Endothelial cell of umbilical vein (primary cell): ENCODE measurements around the gene RNF113B. TPM values are rescaled to one million over a fixed set of nuclear protein-coding genes. Genes with fewer than 3 reads are reported as not detected.
A peak's percentile ranks its signal among the peaks of the same experiment; 100 is the strongest.

Experiments
- BruUV-seq: library from RNA; stranded (reverse); fragments of 400-500 nt; replicated peaks from 2 replicates; lab custom pipeline; 2021; lab: Mats Ljungman, UMichigan
- CTCF ChIA-PET: fragments of 300-600, 350-600 bp; sonication (Branson Sonifier 250); formaldehyde crosslinking; loops from one replicate; lab custom pipeline; 2021; ENCODE audit warnings: antibody characterized with exemption, inconsistent platforms; lab: Charles Lee
- POLR2A ChIA-PET: fragments of 300-600, 350-600 bp; sonication (Branson Sonifier 250); formaldehyde crosslinking; loops from one replicate; lab custom pipeline; 2021; ENCODE audit warnings: antibody characterized with exemption, inconsistent platforms; lab: Charles Lee
- DNase-seq: peaks from one replicate; pipeline ENCODE4 v3.0.0-alpha.2; 2011; ENCODE audit warnings: low read depth, low spot score
- FAIRE-seq: peaks from 2 replicates; lab custom pipeline; 2011; peaks lifted over from hg19 to GRCh38; lab: Jason Lieb, UNC
- H2AFZ ChIP-seq: 2 replicates; pipeline ENCODE4 v1.6.0; 2012; ENCODE audit warnings: low read depth, low read length, control low read depth, inconsistent platforms
- H3K27ac ChIP-seq: 2 replicates; pipeline ENCODE4 v1.5.1; 2011; ENCODE audit warnings: low read depth, mild to moderate bottlenecking, control low read depth, low read length, moderate library complexity; ENCODE audit not compliant: insufficient read depth
- H3K27me3 ChIP-seq, 2 experiments: 2 replicates each; pipeline versions ENCODE4 v1.6.0 to v1.6.1; 2011; ENCODE audit warnings: low read length in 2 of 2, mixed read lengths in 1 of 2; ENCODE audit not compliant: control insufficient read depth in 2 of 2, insufficient read depth in 2 of 2
- H3K36me3 ChIP-seq, 2 experiments: 2 replicates in 1 of 2; 3 replicates in 1 of 2; pipeline ENCODE4 v1.5.1; 2011; ENCODE audit warnings: low read length in 2 of 2, mild to moderate bottlenecking in 1 of 2, moderate library complexity in 1 of 2; ENCODE audit not compliant: control insufficient read depth in 2 of 2, insufficient read depth in 2 of 2; ENCODE audit errors: extremely low read depth in 1 of 2
- H3K4me1 ChIP-seq: 3 replicates; pipeline ENCODE4 v1.5.1; 2011; ENCODE audit warnings: mild to moderate bottlenecking, low read length; ENCODE audit not compliant: control insufficient read depth, insufficient read depth; ENCODE audit errors: extremely low read depth
- H3K4me2 ChIP-seq: 2 replicates; pipeline ENCODE4 v1.6.1; 2011; ENCODE audit warnings: low read length, control low read depth, mixed read lengths; ENCODE audit not compliant: insufficient read depth
- H3K4me3 ChIP-seq, 3 experiments: fragments of 200-600 bp in 1 of 3; sonication (generic), shearing (Covaris generic) in 1 of 3; replicated peaks in 1 of 3; 2 replicates each; pipeline ENCODE4 v1.5.1; 2011 to 2016; ENCODE audit warnings: control low read depth in 3 of 3, low read length in 3 of 3, mild to moderate bottlenecking in 2 of 3, inconsistent platforms in 1 of 3, low read depth in 1 of 3, moderate library complexity in 1 of 3; ENCODE audit not compliant: insufficient read depth in 1 of 3
- H3K79me2 ChIP-seq: 2 replicates; pipeline ENCODE4 v1.6.0; 2012; ENCODE audit warnings: low read length, inconsistent platforms; ENCODE audit not compliant: control insufficient read depth, insufficient read depth
- H3K9ac ChIP-seq: replicated peaks from 2 replicates; pipeline ENCODE3; 2011; ENCODE audit warnings: low read length, control low read depth; ENCODE audit not compliant: insufficient read depth; ENCODE audit errors: extremely low read depth
- H3K9me1 ChIP-seq: replicated peaks from 3 replicates; pipeline ENCODE4 v1.6.0; 2011; ENCODE audit warnings: mild to moderate bottlenecking, low read length; ENCODE audit not compliant: control insufficient read depth, insufficient read depth; ENCODE audit errors: extremely low read depth
- H3K9me3 ChIP-seq: replicated peaks from 2 replicates; pipeline ENCODE4 v1.5.1; 2012; ENCODE audit warnings: low read length, inconsistent platforms; ENCODE audit not compliant: control insufficient read depth, insufficient read depth
- H4K20me1 ChIP-seq: replicated peaks from 2 replicates; pipeline ENCODE3; 2011; ENCODE audit warnings: mild to moderate bottlenecking, low read length; ENCODE audit not compliant: control insufficient read depth, insufficient read depth; ENCODE audit errors: extremely low read depth
- CTCF ChIP-seq, 2 donors: IDR thresholded peaks; 1 replicate in 1 of 2; 2 replicates in 1 of 2; pipeline ENCODE4 v1.5.1; 2011; ENCODE audit warnings: low read length in 2 of 2, mild to moderate bottlenecking in 2 of 2, moderate library complexity in 2 of 2, control low read depth in 1 of 2, inconsistent platforms in 1 of 2, low read depth in 1 of 2; ENCODE audit not compliant: insufficient read depth in 1 of 2; ENCODE audit errors: extremely low read depth in 1 of 2
- EZH2 ChIP-seq: IDR thresholded peaks from 2 replicates; pipeline ENCODE4 v1.6.1; 2012; ENCODE audit warnings: borderline replicate concordance, low read depth, mild to moderate bottlenecking, moderate library complexity, low read length, inconsistent platforms; ENCODE audit not compliant: severe bottlenecking
- FOS ChIP-seq: IDR thresholded peaks from 2 replicates; pipeline ENCODE4 v1.6.1; 2011; ENCODE audit warnings: mild to moderate bottlenecking, low read length, moderate library complexity, borderline replicate concordance; ENCODE audit not compliant: insufficient read depth
- POLR2AphosphoS5 ChIP-seq: IDR thresholded peaks from 2 replicates; pipeline ENCODE4 v1.6.1; 2012; ENCODE audit warnings: low read depth, mild to moderate bottlenecking, control low read depth, low read length, moderate library complexity; ENCODE audit not compliant: insufficient read depth
- dilution Hi-C: fragments of 300-500 bp; cut with MboI; formaldehyde crosslinking; loops from one replicate; pipeline ENCODE4 v1.15.0; 2019; ENCODE audit warnings: low sequenced_read_pairs; ENCODE audit not compliant: extremely low pct_ligation_motif_present
- intact Hi-C: fragments of 100-400 bp; cut with micrococcal nuclease; formaldehyde crosslinking; loops from one replicate; pipeline ENCODE4 v1.10.0; 2022
- polyA plus RNA-seq, 4 experiments: library from polyadenylated mRNA; depleted of rRNA in 3 of 4; stranded (reverse) in 3 of 4; unstranded in 1 of 4; fragments of >200 nt; gene quantifications; 2 replicates each; pipeline versions ENCODE4 v1.2.1 to v1.2.3, GENCODE V29; 2011 to 2012; ENCODE audit warnings: missing spikeins in 1 of 4
- total RNA-seq: library from RNA; stranded (reverse); gene quantifications from 2 replicates; pipeline ENCODE4 v1.2.3, GENCODE V29; 2021

Gene RNF113B
- total and polyA plus RNA-seq, 2 donors (not counting 3 experiments of a cell fraction or from before 2014, with no cell fraction given), result not detected

- Histone ChIP-seq H2AFZ (peak overlapping the region; percentile 79), H3K9me1 (no peaks in the 10 kb centered on the region), H3K4me1 (peaks cover 12% of the 10 kb centered on the region), H3K9ac (peak overlapping the region; percentile 62), H3K9me3 (no peaks in the 10 kb centered on the region), H4K20me1 (no peaks in the 10 kb centered on the region), H3K27ac (peak overlapping the region; percentile 30), H3K79me2 (peaks cover 40% of the 10 kb centered on the region), H3K36me3 (no peaks in the 10 kb centered on the region), H3K4me2 (peak overlapping the region; percentile 75), H3K4me3 (peak overlapping the region; percentile 76 to 88 (median 81)), H3K27me3 (peaks cover 4 to 9% of the 10 kb centered on the region in 2 experiments)
- FAIRE-seq (peak; percentile 73), DNase-seq (peak; percentile 35)
- ChIA-PET CTCF (interaction anchor here (0.6 kb wide), 1 partner anchor 286 kb away, joined by 3 read pairs; no protein-coding TSS in a partner anchor), POLR2A (no interaction called here)
- TSS peak; percentile 31 for BruUV-seq
- intact Hi-C loops, result loop anchor here (1.0 to 5.0 kb wide), 5 partner anchors 29 to 268 kb away; no protein-coding TSS in a partner anchor
- TF ChIP-seq FOS (no peak), EZH2 (no peak)
- dilution Hi-C loops, result no loop called here
These were observed 32.9 kb downstream of the RNF113B start for GRCh38 chr13:98144027-98144741.

GRCh38 chr13:98143601-98144026, 33.5 kb downstream of the RNF113B start:
- Histone ChIP-seq H3K79me2 (peaks cover 34% of the 10 kb centered on the region), H3K9me1 (no peaks in the 10 kb centered on the region), H3K9ac (peak overlapping the region; percentile 62), H2AFZ (peak overlapping the region; percentile 15), H3K27me3 (peaks cover 5 to 9% of the 10 kb centered on the region in 2 experiments), H3K4me2 (peak overlapping the region; percentile 75), H4K20me1 (no peaks in the 10 kb centered on the region), H3K4me1 (peaks cover 12% of the 10 kb centered on the region), H3K36me3 (no peaks in the 10 kb centered on the region), H3K27ac (peak overlapping the region; percentile 30), H3K4me3 (peak overlapping the region; percentile 76 to 88 (median 81)), H3K9me3 (no peaks in the 10 kb centered on the region)
- BruUV-seq, result no TSS peak
- ChIA-PET POLR2A (no interaction called here), CTCF (no interaction called here)
- dilution Hi-C loops (no loop called here), intact Hi-C loops (loop anchor here (1.0 to 5.0 kb wide), 9 partner anchors 29 to 529 kb away; no protein-coding TSS in a partner anchor)
- DNase-seq, result peak; percentile 12
- TF ChIP-seq POLR2AphosphoS5, result peak; percentile 30
- TF ChIP-seq CTCF (IDR thresholded peaks at IDR 0.05; ENCODE audit: extremely low read depth in 1 of 2, insufficient read depth in 1 of 2, low read depth in 1 of 2, low read length in 2 of 2), result no peak
- peak; percentile 48 for FAIRE-seq
